Upper lobe of left lung (tissue), 6 donors: ENCODE data around the gene ATP1A1. TPM values are rescaled to one million over a fixed set of nuclear protein-coding genes. Genes with fewer than 3 reads are reported as not detected.

Experiments used
- ATAC-seq, 2 donors: fragments of 200-7000 bp; cut with Tn5 transposase; one replicate each; pipeline ENCODE4 v1.9.1; 2022; ENCODE audit warnings: mild to moderate bottlenecking in 2 of 2, moderate library complexity in 2 of 2; ENCODE audit not compliant: low FRiP score in 2 of 2
- DNase-seq, 2 donors: peaks; one replicate each; pipeline ENCODE4 v3.0.0-alpha.2; 2019 to 2020
- H3K27ac ChIP-seq, 4 donors: fragments of 200-600 bp; sonication (generic); one replicate each; pipeline ENCODE4 v1.5.1; 2016 to 2019
- H3K27me3 ChIP-seq, 4 donors: fragments of 200-600 bp; sonication (generic); one replicate each; pipeline ENCODE4 v1.5.1; 2017 to 2019
- H3K36me3 ChIP-seq, 4 donors: fragments of 200-600 bp; sonication (generic); one replicate each; pipeline ENCODE4 v1.5.1; 2016 to 2019
- H3K4me1 ChIP-seq, 4 donors: fragments of 200-600 bp; sonication (generic); one replicate each; pipeline ENCODE4 v1.5.1; 2018 to 2019
- H3K4me3 ChIP-seq, 4 donors: fragments of 200-600 bp; sonication (generic); one replicate each; pipeline ENCODE4 v1.5.1; 2017 to 2019; ENCODE audit warnings: mild to moderate bottlenecking in 2 of 4, moderate library complexity in 1 of 4
- H3K9me3 ChIP-seq, 4 donors: fragments of 200-600 bp; sonication (generic); one replicate each; pipeline ENCODE4 v1.5.1; 2018 to 2019
- EP300 ChIP-seq, 4 donors: sonication (generic); formaldehyde crosslinking; IDR thresholded peaks; one replicate each; pipeline ENCODE4 v1.5.1; 2017; ENCODE audit warnings: antibody characterized with exemption in 4 of 4, control low read depth in 2 of 4
- POLR2A ChIP-seq, 4 donors: fragments of 450-650 bp; IDR thresholded peaks; one replicate each; pipeline ENCODE4 v1.5.1; 2016 to 2017; ENCODE audit warnings: antibody characterized with exemption in 4 of 4, mild to moderate bottlenecking in 2 of 4
- POLR2AphosphoS5 ChIP-seq, 2 donors: sonication (generic); formaldehyde crosslinking; IDR thresholded peaks; one replicate each; pipeline ENCODE4 v1.5.1; 2017; ENCODE audit warnings: antibody characterized with exemption in 2 of 2
- WGBS, 2 donors: methylation state at CpG; one replicate each; pipeline ENCODE4 v1.1.5; 2017 to 2018; 5-methylcytosine and 5-hydroxymethylcytosine counted together
- total RNA-seq, 6 donors: library from RNA; depleted of rRNA in 4 of 6; stranded (reverse); fragments of >200 nt in 4 of 6; gene quantifications; one replicate each; pipeline versions ENCODE4 v1.1.0 to v1.2.1, GENCODE V29; 2016 to 2021
- TF ChIP-seq, protein P1 (sequence below), 6 experiments: fragments of 450-650 bp in 4 of 6; fragments of 200-600 bp in 2 of 6; sonication (generic) in 2 of 6; IDR thresholded peaks; one replicate each; pipeline ENCODE4 v1.5.1; 2016 to 2019; ENCODE audit warnings: antibody characterized with exemption in 6 of 6
- donor health status: DM: no; HTN: no; CAD: no; lungs with moderate emphysema.
- donor health status: DM: no; HTN: yes; CAD: no; lungs with severe emphysema.

The ATP1A1 gene
- total RNA-seq, 6 donors from 2014 or later = 383 to 829 (median 696) TPM

DNA sequence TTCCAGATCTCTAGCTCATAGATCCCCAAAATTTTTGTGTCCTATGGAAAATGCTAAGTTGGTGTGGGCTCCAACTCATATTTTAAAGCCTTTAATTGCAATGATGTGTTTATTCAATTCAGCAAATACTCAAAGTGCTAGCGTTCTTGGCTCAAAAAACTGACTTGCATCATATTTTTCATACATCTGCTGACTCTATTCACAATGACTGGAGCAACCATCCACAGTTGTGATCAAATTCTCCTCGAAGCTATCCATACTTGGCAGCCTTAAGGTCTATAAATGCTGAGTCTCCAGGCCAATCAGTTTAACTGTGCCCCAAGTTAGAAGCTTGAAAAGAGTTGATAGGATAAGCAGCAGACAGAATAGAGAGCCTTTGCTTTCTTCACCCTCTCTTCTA lies 2.9 kb upstream of the ATP1A1 start:
- 51 to 63% methylated on average over 2 of the region's 2 CpGs for WGBS, 2 donors
- peaks cover 10 to 18% (median 15%) of the 10 kb centered on the region in 4 donors for H3K4me1 ChIP-seq
- H3K36me3 ChIP-seq = no peaks in the 10 kb centered on the region
- no peak overlapping the region for H3K27ac ChIP-seq
- DNase-seq (no peak), ATAC-seq (no peak)
- no peaks in the 10 kb centered on the region for H3K9me3 ChIP-seq
- TF ChIP-seq, protein P1, sequence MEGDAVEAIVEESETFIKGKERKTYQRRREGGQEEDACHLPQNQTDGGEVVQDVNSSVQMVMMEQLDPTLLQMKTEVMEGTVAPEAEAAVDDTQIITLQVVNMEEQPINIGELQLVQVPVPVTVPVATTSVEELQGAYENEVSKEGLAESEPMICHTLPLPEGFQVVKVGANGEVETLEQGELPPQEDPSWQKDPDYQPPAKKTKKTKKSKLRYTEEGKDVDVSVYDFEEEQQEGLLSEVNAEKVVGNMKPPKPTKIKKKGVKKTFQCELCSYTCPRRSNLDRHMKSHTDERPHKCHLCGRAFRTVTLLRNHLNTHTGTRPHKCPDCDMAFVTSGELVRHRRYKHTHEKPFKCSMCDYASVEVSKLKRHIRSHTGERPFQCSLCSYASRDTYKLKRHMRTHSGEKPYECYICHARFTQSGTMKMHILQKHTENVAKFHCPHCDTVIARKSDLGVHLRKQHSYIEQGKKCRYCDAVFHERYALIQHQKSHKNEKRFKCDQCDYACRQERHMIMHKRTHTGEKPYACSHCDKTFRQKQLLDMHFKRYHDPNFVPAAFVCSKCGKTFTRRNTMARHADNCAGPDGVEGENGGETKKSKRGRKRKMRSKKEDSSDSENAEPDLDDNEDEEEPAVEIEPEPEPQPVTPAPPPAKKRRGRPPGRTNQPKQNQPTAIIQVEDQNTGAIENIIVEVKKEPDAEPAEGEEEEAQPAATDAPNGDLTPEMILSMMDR (IDR thresholded peaks at IDR 0.05) = no peak
- no peak for TF ChIP-seq POLR2A (IDR thresholded peaks at IDR 0.05)
- no peak for TF ChIP-seq POLR2AphosphoS5 (IDR thresholded peaks at IDR 0.05)
- no peak for TF ChIP-seq EP300 (IDR thresholded peaks at IDR 0.05)
- no peak overlapping the region for H3K4me3 ChIP-seq
- no peaks in the 10 kb centered on the region for H3K27me3 ChIP-seq

DNA sequence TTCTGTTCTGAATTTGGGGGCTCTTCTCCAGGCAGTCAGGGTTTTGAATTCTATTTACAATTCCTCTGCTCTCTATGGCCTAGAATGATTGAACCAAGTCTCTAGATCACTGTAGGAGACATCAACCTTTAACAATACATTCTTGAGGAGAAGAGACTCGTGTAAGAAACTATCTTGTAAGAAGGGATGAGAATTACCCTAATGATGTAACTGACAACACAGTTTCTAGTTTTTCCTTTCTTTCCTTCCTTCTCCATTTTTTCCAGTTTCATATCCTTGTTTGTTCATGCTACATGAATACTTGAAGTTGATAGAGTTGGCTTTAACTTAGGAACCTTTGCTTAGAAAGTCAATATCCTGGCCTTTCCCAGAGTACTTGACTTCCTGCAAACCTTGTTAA lies 1.3 kb upstream of the ATP1A1 start:
- Histone ChIP-seq H3K4me1 (peaks cover 24 to 32% (median 29%) of the 10 kb centered on the region in 4 donors), H3K27me3 (no peaks in the 10 kb centered on the region), H3K4me3 (no peak overlapping the region), H3K27ac (peak overlapping the region; percentile 94 to 99 (median 99)), H3K36me3 (no peaks in the 10 kb centered on the region), H3K9me3 (no peaks in the 10 kb centered on the region)
- ATAC-seq (no peak), DNase-seq (no peak)
- WGBS, 2 donors = 47 to 52% methylated on average over 1 of the region's 1 CpG
- TF ChIP-seq POLR2AphosphoS5 (IDR thresholded peaks at IDR 0.05) = no peak

- Histone ChIP-seq H3K27ac (peak overlapping the region; percentile 94 to 99 (median 99)), H3K4me1 (peaks cover 29 to 37% (median 33%) of the 10 kb centered on the region in 4 donors), H3K27me3 (no peaks in the 10 kb centered on the region), H3K4me3 (peak overlapping the region in 3 of 4 donors; percentile 74 to 93 (median 91)), H3K9me3 (no peaks in the 10 kb centered on the region), H3K36me3 (no peaks in the 10 kb centered on the region)
- no peak for DNase-seq
- whole genome bisulfite sequencing, 2 donors = 40% methylated on average over 11 of the region's 11 CpGs
- TF ChIP-seq POLR2AphosphoS5 (IDR thresholded peaks at IDR 0.05) = no peak
- TF ChIP-seq, protein P1 (IDR thresholded peaks at IDR 0.05) = peak in 1 of 6 experiments; percentile 2
- no peak for TF ChIP-seq POLR2A (IDR thresholded peaks at IDR 0.05)
- no peak for TF ChIP-seq EP300 (IDR thresholded peaks at IDR 0.05)
- ATAC-seq = no peak
Measured at GRCh38 chr1:116372191-116372590, 853 bp upstream of the ATP1A1 start.

DNA sequence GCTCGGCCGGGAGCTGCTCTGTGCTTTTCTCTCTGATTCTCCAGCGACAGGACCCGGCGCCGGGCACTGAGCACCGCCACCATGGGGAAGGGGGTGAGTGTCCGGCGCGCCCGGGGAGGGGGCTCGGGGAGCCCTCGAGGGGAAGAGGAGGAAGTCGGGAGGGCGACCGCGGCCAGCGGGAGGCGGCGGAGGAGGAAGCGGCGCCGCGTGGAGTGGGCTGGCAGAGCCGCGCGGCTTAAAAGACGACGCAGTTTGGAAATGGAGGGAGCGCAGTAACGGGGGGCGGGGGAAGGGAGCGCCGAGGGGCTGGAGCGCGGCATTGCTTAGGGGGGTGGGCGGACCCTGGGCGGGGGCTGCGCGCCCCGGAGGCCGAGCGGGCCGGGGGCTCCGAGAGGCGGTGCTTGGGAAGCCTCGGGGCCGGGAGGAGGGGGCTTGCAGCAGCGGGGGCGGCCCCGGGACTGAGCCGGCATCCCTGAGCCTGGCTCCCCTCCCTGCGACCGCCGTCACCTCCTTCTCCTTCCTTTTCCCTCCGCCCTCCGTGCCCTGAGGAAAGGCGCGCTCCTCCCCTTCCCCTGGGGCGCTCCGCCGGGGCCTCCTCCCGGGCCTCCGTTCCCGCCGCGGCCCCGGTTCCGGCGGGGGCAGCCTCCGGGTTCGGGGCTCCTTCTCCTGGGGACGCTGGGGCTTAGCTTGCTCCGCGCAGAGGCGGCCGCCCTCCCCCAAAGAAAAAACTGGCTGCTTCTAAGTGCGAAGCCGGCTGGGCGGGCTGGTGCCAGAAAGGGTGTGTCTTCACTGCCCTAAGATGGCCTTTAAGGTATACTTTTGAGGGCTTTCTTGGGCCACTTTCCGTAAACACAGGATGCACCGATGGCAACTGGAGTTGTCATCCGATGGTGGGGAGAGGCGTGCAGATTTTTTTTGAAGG lies 648 bp downstream of the ATP1A1 start:
- ATAC-seq = peak; percentile 8 to 68
- DNase-seq = peak; percentile 68 to 93
- H3K4me3 ChIP-seq = peak overlapping the region; percentile 74 to 93 (median 91)
- WGBS, 2 donors = 0 to 1% methylated on average over 8 to 48 of the region's 84 CpGs
- TF ChIP-seq POLR2AphosphoS5 (IDR thresholded peaks at IDR 0.05) (peak; percentile 9 to 54), EP300 (IDR thresholded peaks at IDR 0.05) (no peak), POLR2A (IDR thresholded peaks at IDR 0.05) (peak in 2 of 4 donors; percentile 55 to 67)
- TF ChIP-seq, protein P1 (IDR thresholded peaks at IDR 0.05) = peak in 1 of 6 experiments; percentile 4
- H3K27me3 ChIP-seq = no peaks in the 10 kb centered on the region
- H3K4me1 ChIP-seq = peaks cover 42 to 52% (median 48%) of the 10 kb centered on the region in 4 donors
- no peaks in the 10 kb centered on the region for H3K9me3 ChIP-seq
- peak overlapping the region; percentile 94 to 99 (median 99) for H3K27ac ChIP-seq
- no peaks in the 10 kb centered on the region for H3K36me3 ChIP-seq

DNA sequence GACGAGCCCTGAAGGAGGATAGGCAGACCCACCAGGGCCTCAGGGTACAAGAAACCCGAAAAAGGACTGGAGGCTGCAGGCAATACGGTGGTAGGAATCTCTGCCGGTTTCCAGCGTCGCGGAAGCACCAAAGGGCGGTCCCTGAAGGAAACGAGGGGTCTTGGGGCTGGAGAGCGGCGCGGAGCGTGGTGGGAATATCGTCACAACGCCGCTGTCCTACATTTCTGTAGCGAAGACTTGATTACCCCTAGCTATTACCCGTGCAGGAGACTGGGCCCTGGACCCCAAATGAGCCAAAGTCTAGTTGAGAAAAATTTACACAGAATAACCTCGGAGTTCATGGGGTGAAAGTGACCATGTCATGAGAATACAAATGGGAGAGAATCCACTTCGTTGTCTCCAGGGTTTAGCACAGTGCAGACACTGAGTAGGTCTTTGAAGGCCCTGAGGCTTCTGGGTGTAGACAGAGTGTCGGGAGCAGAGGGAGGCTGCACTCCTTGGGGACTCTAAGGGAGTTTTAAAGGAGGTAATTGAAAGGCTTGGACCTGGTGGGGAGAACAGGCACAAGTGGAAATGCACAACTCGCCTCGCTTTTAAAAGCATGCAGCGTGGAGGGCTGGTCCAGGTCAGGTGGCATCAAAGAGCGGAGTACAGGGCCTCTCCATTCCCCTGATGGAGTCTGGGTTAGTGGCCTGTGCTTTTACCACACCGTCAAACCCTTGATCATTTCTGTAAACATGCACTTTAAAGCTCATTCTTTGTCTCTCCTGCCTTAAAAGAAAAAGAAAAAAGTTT lies 1.5 kb downstream of the ATP1A1 start:
- peak overlapping the region; percentile 94 to 99 (median 99) for H3K27ac ChIP-seq
- ATAC-seq = no peak
- no peaks in the 10 kb centered on the region for H3K9me3 ChIP-seq
- H3K4me3 ChIP-seq = peak overlapping the region; percentile 74 to 93 (median 91)
- H3K4me1 ChIP-seq = peaks cover 51 to 60% (median 56%) of the 10 kb centered on the region in 4 donors
- no peaks in the 10 kb centered on the region for H3K27me3 ChIP-seq
- peak in 1 of 2 donors; percentile 59 for DNase-seq
- TF ChIP-seq POLR2AphosphoS5 (IDR thresholded peaks at IDR 0.05) (peak in 1 of 2 donors; percentile 54), EP300 (IDR thresholded peaks at IDR 0.05) (no peak), POLR2A (IDR thresholded peaks at IDR 0.05) (peak in 1 of 4 donors; percentile 16)
- TF ChIP-seq, protein P1 (IDR thresholded peaks at IDR 0.05) = no peak
- 18 to 25% methylated on average over 19 to 26 of the region's 26 CpGs for WGBS, 2 donors
- H3K36me3 ChIP-seq = no peaks in the 10 kb centered on the region
